HepG2 (cell line): Measurements from ENCODE around the gene TUBB4A. TPM values are rescaled to one million over a fixed set of nuclear protein-coding genes. Genes with fewer than 3 reads are reported as not detected.

Source experiments
- EEA1 ChIP-seq: sonication (generic); formaldehyde crosslinking; IDR thresholded peaks from 2 replicates; pipeline ENCODE4 v1.5.1; 2020; ENCODE audit warnings: mild to moderate bottlenecking, missing genetic modification reagents, borderline replicate concordance
- EED ChIP-seq: sonication (generic); formaldehyde crosslinking; IDR thresholded peaks from 2 replicates; pipeline ENCODE4 v1.5.0; 2020; ENCODE audit warnings: mild to moderate bottlenecking, missing genetic modification reagents
- HOXA5 ChIP-seq: sonication (generic); formaldehyde crosslinking; IDR thresholded peaks from 2 replicates; pipeline ENCODE4 v1.4.0; 2020; ENCODE audit warnings: missing genetic modification reagents
- SOX13 ChIP-seq, 3 experiments: fragments of 450-650 bp in 1 of 3; sonication (generic) in 1 of 3; formaldehyde crosslinking in 1 of 3; IDR thresholded peaks in 2 of 3; conservative IDR thresholded peaks in 1 of 3; 2 replicates each; pipeline versions ENCODE4 v1.5.0 to v1.6.1; 2016 to 2020; ENCODE audit warnings: antibody characterized with exemption in 1 of 3, mild to moderate bottlenecking in 1 of 3, missing compliant biosample characterization in 1 of 3, missing genetic modification reagents in 1 of 3, moderate library complexity in 1 of 3
- U2AF2 ChIP-seq: fragments of 200-400 bp; formaldehyde crosslinking; IDR thresholded peaks from 2 replicates; pipeline ENCODE4 v1.6.1; 2017; ENCODE audit warnings: low read depth, mild to moderate bottlenecking, low read length
- ZNF446 ChIP-seq: sonication (generic); formaldehyde crosslinking; IDR thresholded peaks from 2 replicates; pipeline ENCODE4 v1.5.0; 2020; ENCODE audit warnings: mild to moderate bottlenecking, missing genetic modification reagents
- polyA plus RNA-seq, 8 experiments: library from polyadenylated mRNA; depleted of rRNA in 3 of 8; stranded (reverse) in 7 of 8; unstranded in 1 of 8; fragments of >200 nt; fragmentation: Illumina TruSeq in 4 of 8; extraction: Trizol in 4 of 8; gene quantifications; 2 replicates each; pipeline versions ENCODE4 v1.2.1 to v1.2.3, GENCODE V29; 2011 to 2016; ENCODE audit warnings: low read depth in 4 of 8, missing spikeins in 1 of 8, mixed read lengths in 1 of 8; ENCODE audit not compliant: insufficient read depth in 1 of 8
- total RNA-seq, 5 experiments: library from RNA; depleted of rRNA; stranded (reverse); fragments of >200 nt; fragmentation: Illumina TruSeq; extraction: Trizol; gene quantifications; 2 replicates each; pipeline ENCODE4 v1.2.3, GENCODE V29; 2016; ENCODE audit warnings: low read depth in 1 of 5
- TF ChIP-seq, protein P1 (sequence below): IDR thresholded peaks from 2 replicates; pipeline ENCODE4 v1.6.1; 2016; ENCODE audit warnings: control low read depth
- TF ChIP-seq, protein P2 (sequence below): sonication (generic); formaldehyde crosslinking; IDR thresholded peaks from 2 replicates; pipeline ENCODE4 v1.5.0; 2020; ENCODE audit warnings: missing genetic modification reagents
- TF ChIP-seq, protein P3 (sequence below): sonication (generic); formaldehyde crosslinking; IDR thresholded peaks from 2 replicates; pipeline ENCODE4 v1.4.0; 2020; ENCODE audit warnings: mild to moderate bottlenecking, missing genetic modification reagents

TUBB4A gene
- total and polyA plus RNA-seq, 2 of the 13 experiments (the other 11 are each of a cell fraction or from before 2014, with no cell fraction given), result not detected

DNA sequence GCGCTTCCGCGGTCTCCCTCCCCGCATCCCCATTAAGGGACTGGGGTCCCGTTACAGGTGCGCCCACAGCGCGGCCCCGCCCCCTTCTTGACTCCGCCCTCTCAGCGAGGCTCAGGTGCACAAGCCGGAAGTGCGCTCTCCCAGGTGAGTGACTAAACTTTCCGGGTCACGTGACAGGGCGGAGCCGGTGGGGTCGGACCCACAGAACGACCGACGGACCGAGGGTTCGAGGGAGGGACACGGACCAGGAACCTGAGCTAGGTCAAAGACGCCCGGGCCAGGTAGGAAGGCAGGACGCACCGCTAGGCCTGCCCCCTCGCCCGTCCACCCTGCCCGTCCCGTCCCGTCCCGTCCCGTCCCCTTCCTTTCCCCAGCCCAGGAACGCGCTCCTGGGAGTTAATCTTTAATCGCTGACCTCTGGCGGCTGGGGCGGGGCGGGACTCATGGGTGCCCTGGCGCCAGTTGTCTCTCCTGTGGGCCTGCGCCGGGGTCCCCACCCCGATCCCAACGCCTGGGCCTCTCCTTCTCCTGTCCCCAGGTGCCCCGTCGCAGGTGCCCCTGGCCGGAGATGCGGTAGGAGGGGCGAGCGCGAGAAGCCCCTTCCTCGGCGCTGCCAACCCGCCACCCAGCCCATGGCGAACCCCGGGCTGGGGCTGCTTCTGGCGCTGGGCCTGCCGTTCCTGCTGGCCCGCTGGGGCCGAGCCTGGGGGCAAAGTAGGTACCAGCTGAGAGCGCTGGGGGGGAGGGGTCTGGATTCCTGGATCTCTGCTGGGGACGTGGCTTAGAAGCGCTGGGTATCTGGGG, 37.8 kb downstream of the TUBB4A start, which contains the start of gene CRB3 (continued):
- TF ChIP-seq, protein P1, sequence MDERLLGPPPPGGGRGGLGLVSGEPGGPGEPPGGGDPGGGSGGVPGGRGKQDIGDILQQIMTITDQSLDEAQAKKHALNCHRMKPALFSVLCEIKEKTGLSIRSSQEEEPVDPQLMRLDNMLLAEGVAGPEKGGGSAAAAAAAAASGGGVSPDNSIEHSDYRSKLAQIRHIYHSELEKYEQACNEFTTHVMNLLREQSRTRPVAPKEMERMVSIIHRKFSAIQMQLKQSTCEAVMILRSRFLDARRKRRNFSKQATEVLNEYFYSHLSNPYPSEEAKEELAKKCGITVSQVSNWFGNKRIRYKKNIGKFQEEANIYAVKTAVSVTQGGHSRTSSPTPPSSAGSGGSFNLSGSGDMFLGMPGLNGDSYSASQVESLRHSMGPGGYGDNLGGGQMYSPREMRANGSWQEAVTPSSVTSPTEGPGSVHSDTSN, result no peak
- TF ChIP-seq U2AF2 (no peak), ZNF446 (CRISPR knock-in tag) (no peak), EEA1 (CRISPR knock-in tag) (no peak), HOXA5 (CRISPR knock-in tag) (no peak), SOX13 (IDR thresholded peaks at IDR 0.05) (no peak), SOX13 (CRISPR knock-in tag; conservative IDR thresholded peaks at IDR 0.05 in 1 of 2, IDR thresholded peaks at IDR 0.05 in 1 of 2) (no peak), EED (CRISPR knock-in tag) (peak; percentile 65; the same call in 1 of the 2 replicates)
- TF ChIP-seq, protein P2, sequence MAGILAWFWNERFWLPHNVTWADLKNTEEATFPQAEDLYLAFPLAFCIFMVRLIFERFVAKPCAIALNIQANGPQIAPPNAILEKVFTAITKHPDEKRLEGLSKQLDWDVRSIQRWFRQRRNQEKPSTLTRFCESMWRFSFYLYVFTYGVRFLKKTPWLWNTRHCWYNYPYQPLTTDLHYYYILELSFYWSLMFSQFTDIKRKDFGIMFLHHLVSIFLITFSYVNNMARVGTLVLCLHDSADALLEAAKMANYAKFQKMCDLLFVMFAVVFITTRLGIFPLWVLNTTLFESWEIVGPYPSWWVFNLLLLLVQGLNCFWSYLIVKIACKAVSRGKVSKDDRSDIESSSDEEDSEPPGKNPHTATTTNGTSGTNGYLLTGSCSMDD, result no peak
- TF ChIP-seq, protein P3, sequence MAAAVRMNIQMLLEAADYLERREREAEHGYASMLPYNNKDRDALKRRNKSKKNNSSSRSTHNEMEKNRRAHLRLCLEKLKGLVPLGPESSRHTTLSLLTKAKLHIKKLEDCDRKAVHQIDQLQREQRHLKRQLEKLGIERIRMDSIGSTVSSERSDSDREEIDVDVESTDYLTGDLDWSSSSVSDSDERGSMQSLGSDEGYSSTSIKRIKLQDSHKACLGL (CRISPR knock-in tag), result peak; percentile 33; the same call in 1 of the 2 replicates
